GM12801 (cell line): ENCODE measurements around the gene DUSP16.

Experiments
- CTCF ChIP-seq: IDR thresholded peaks from one replicate; pipeline ENCODE4 v1.5.1; 2011; ENCODE audit warnings: control low read depth; ENCODE audit not compliant: insufficient read length; ENCODE audit errors: extremely low read depth

Gene DUSP16, protein sequence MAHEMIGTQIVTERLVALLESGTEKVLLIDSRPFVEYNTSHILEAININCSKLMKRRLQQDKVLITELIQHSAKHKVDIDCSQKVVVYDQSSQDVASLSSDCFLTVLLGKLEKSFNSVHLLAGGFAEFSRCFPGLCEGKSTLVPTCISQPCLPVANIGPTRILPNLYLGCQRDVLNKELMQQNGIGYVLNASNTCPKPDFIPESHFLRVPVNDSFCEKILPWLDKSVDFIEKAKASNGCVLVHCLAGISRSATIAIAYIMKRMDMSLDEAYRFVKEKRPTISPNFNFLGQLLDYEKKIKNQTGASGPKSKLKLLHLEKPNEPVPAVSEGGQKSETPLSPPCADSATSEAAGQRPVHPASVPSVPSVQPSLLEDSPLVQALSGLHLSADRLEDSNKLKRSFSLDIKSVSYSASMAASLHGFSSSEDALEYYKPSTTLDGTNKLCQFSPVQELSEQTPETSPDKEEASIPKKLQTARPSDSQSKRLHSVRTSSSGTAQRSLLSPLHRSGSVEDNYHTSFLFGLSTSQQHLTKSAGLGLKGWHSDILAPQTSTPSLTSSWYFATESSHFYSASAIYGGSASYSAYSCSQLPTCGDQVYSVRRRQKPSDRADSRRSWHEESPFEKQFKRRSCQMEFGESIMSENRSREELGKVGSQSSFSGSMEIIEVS

DNA sequence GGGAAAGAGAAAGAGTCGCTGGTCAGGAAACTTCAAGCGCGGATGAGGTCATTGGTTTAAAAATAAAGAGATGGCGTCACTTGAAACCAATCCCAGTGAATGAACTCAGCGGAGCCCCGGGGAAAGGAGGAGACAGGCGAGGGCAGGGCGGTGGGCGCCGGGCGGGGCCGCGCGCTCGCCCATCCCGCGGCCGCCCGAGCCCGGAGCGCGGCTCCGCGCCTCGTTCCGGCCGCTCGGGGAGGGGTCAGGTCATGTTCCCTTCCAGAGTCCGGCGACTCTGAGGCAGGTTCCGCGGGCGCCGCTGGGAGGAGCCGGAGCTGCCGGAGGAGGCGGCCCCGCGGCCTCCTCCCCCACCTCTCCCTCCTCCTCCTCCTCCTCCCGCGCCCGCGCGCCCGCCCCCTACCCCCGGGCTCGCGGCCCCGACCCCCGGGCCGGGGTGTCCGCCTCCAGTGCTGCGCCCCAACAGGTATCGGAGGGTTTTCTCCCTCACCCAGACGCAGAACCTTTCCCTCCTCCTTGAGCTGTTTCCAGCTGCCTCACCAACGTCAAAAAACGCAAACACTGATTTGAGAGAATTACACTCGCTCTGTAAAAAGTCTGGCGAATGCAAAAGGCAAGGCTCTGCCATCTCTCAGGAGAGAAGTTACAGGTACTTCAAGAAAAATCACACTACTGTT is at the start of gene DUSP16:
TSS of gene DUSP16 (minus strand) at position 279 of the 677 bp plus-strand sequence. CDS start 41,765 bp downstream, outside the sequence.
- TF ChIP-seq CTCF = no peak

GRCh38 chr12:12612358-12612757 is 49.7 kb upstream of the DUSP16 start:
- no peak for TF ChIP-seq CTCF

GRCh38 chr12:12611512-12612306 is 49.0 kb upstream of the DUSP16 start, which contains the start of gene CREBL2:
CREBL2 (plus strand) TSS chr12:12611876; CDS start chr12:12612173, 297 bp downstream.
- no peak for TF ChIP-seq CTCF

DNA sequence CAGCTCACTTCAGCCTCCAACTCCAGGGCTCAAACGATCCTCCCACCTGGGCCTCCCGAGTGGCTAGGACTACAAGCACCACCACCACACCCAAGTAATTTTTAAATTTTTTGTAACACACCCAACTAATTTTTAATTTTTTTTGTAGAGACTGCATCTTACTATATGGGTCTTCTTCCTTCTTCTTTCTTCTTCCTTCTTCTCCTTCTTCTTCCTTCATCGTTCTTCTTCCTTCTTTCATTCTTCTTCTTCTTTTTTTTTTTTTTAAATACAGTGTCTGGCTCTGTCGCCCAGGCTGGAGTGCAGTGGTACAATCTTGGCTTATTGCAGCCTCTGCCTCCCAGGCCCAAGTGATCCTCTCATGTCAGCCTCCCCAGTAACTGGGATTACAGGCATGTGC is 48.0 kb upstream of the DUSP16 start:
- TF ChIP-seq CTCF = no peak

DNA sequence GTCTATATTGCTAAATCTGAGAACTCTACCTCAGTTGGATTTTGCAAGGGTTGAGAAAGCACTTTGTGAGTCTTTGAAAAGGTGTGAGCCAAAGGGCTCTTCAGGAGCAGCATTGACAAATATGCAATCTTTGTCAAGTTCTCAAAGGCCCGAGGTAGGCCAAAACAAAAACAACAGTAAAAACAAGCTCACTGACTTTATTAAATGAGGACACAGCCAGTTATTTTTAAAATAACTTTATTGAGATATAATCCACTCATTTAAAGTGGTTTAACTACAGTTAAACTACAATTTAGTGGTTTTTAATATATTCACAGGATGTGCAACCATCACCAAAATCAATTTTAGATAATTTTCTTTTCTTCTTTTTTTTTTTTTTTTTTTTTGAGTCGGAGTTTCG is 47.0 kb upstream of the DUSP16 start:
- TF ChIP-seq CTCF = no peak

DNA sequence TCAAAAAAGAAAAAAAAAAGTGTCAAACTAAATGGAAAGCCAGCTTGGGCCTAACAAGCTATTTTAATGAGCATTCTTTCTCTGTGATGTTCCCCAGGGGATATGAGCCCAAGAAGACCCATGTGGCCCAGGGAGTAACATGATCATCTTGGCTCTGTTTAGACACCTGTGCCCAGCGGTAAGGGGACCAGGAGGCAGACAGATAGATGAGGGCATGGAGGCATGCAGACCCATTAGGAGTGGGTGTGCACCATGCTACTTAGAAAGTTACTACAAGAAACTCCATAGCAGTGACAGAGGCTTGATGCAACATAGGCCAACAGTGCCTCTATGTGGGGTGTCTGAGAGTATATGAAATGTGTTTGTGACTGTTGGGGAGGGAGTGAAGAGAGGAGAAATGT is 45.9 kb upstream of the DUSP16 start:
- no peak for TF ChIP-seq CTCF
